ENCODE measurements around the gene DNAH14.

DNAH14 gene

GRCh38 chr1:225413708-225414375 lies 484.4 kb downstream of the DNAH14 start:
- no peak for DNase-seq

- no peak for DNase-seq
Measured at GRCh38 chr1:225415307-225415706, 485.8 kb downstream of the DNAH14 start.

GRCh38 chr1:225415967-225416745 lies 486.7 kb downstream of the DNAH14 start:
- DNase-seq, result no peak

GRCh38 chr1:225418059-225418458 lies 488.6 kb downstream of the DNAH14 start:
- peak; percentile 25 for DNase-seq

GRCh38 chr1:225418598-225418997 lies 489.1 kb downstream of the DNAH14 start:
- DNase-seq, result no peak

- DNase-seq, result no peak
Measured at GRCh38 chr1:225422031-225422605, 492.6 kb downstream of the DNAH14 start.

- DNase-seq, result no peak
Measured at GRCh38 chr1:225422795-225423517, 493.5 kb downstream of the DNAH14 start.

GRCh38 chr1:225423518-225423855 lies 494.0 kb downstream of the DNAH14 start:
- no peak for DNase-seq

- DNase-seq, result no peak
Measured at GRCh38 chr1:225424562-225425200, 495.2 kb downstream of the DNAH14 start.

- no peak for DNase-seq
Measured at GRCh38 chr1:225425201-225425786, 495.8 kb downstream of the DNAH14 start.

GRCh38 chr1:225426395-225427234 lies 497.1 kb downstream of the DNAH14 start:
- no peak for DNase-seq

GRCh38 chr1:225427235-225428067 lies 498.0 kb downstream of the DNAH14 start, which contains the start of gene LBR:
Gene LBR, minus strand, starts transcription at chr1:225428038. Its CDS starts 3,963 bp downstream, at chr1:225424075.
- peak; percentile 35 for DNase-seq

- DNase-seq, result peak; percentile 93
Measured at GRCh38 chr1:225428068-225428880, 498.8 kb downstream of the DNAH14 start.

- DNase-seq, result no peak
Measured at GRCh38 chr1:225428881-225429455, 499.5 kb downstream of the DNAH14 start.

- no peak for DNase-seq
Measured at GRCh38 chr1:225430301-225430700, 500.8 kb downstream of the DNAH14 start.

- no peak for DNase-seq
Measured at GRCh38 chr1:225431081-225431863, 501.8 kb downstream of the DNAH14 start.

- no peak for DNase-seq
Measured at GRCh38 chr1:225434046-225434445, 504.6 kb downstream of the DNAH14 start.

GRCh38 chr1:225435076-225435475 lies 505.6 kb downstream of the DNAH14 start:
- no peak for DNase-seq
